Prostate gland (tissue), 2 donors: ENCODE results near the gene RRAD. TPM values are rescaled to one million over a fixed set of nuclear protein-coding genes. Genes with fewer than 3 reads are reported as not detected.

ENCODE experiments used
- DNase-seq: peaks from one replicate; pipeline ENCODE4 v3.0.0-alpha.2; 2019; ENCODE audit warnings: low spot score
- H3K27ac ChIP-seq, 2 donors: fragments of 200-600 bp; sonication (generic); 2 replicates each; pipeline ENCODE4 v1.5.1; 2017 to 2019
- H3K27me3 ChIP-seq: fragments of 200-600 bp; sonication (generic); replicated peaks from 2 replicates; pipeline ENCODE4 v1.5.1; 2019; ENCODE audit not compliant: insufficient read depth
- H3K36me3 ChIP-seq, 2 donors: fragments of 200-600 bp; sonication (generic); 1 replicate in 1 of 2; 2 replicates in 1 of 2; pipeline versions ENCODE4 v1.5.1 to v1.8.1; 2017 to 2019
- H3K4me1 ChIP-seq: fragments of 200-600 bp; sonication (generic); replicated peaks from 2 replicates; pipeline ENCODE4 v1.5.1; 2019
- H3K4me3 ChIP-seq, 2 donors: fragments of 200-600 bp; sonication (generic); 2 replicates each; pipeline ENCODE4 v1.5.1; 2017 to 2019
- H3K9me3 ChIP-seq: fragments of 200-600 bp; sonication (generic); 2 replicates; pipeline ENCODE4 v1.5.1; 2017
- CTCF ChIP-seq, 4 experiments: fragments of 200-600 bp in 2 of 4; fragments of 450-650 bp in 2 of 4; sonication (generic) in 2 of 4; IDR thresholded peaks; 1 replicate in 3 of 4; 2 replicates in 1 of 4; pipeline ENCODE4 v1.5.1; 2016 to 2019; ENCODE audit warnings: antibody characterized with exemption in 4 of 4, mild to moderate bottlenecking in 2 of 4, moderate library complexity in 2 of 4
- POLR2A ChIP-seq: fragments of 450-650 bp; IDR thresholded peaks from one replicate; pipeline ENCODE4 v1.6.1; 2016; ENCODE audit warnings: antibody characterized with exemption, mild to moderate bottlenecking
- POLR2AphosphoS5 ChIP-seq: sonication (generic); formaldehyde crosslinking; IDR thresholded peaks from one replicate; pipeline ENCODE4 v1.6.1; 2017; ENCODE audit warnings: antibody characterized with exemption
- WGBS: methylation state at CpG from one replicate; pipeline ENCODE4 v1.1.5; 2018; 5-methylcytosine and 5-hydroxymethylcytosine counted together
- intact Hi-C: fragments of 100-400 bp; cut with DNase I; formaldehyde crosslinking; loops from one replicate; pipeline ENCODE4 v1.14.2; 2022
- total RNA-seq, 2 donors: library from RNA; depleted of rRNA; stranded (reverse); fragments of >200 nt; gene quantifications; one replicate each; pipeline ENCODE4 v1.1.0, GENCODE V29; 2016

The RRAD gene
- total RNA-seq, 2 donors from 2014 or later, result 17.0 to 37.0 TPM

GRCh38 chr16:66911801-66912200 is 13.5 kb downstream of the RRAD start:
- Histone ChIP-seq H3K4me3 (no peak overlapping the region), H3K36me3 (no peaks in the 10 kb centered on the region), H3K4me1 (no peaks in the 10 kb centered on the region), H3K27me3 (no peaks in the 10 kb centered on the region), H3K27ac (no peak overlapping the region), H3K9me3 (no peaks in the 10 kb centered on the region)
- DNase-seq, result no peak
- whole genome bisulfite sequencing, result 92% methylated on average over 5 of the region's 8 CpGs
- intact Hi-C loops, result no loop called here
- TF ChIP-seq CTCF (IDR thresholded peaks at IDR 0.05) (no peak), POLR2AphosphoS5 (no peak), POLR2A (no peak)

GRCh38 chr16:66911112-66911511 is 14.2 kb downstream of the RRAD start:
- intact Hi-C loops, result no loop called here
- 75% methylated on average over 5 of the region's 5 CpGs for WGBS

GRCh38 chr16:66910175-66910940 is 15.0 kb downstream of the RRAD start:
- no peaks in the 10 kb centered on the region for H3K27me3 ChIP-seq
- 76% methylated on average over 14 of the region's 14 CpGs for WGBS
- no peaks in the 10 kb centered on the region for H3K36me3 ChIP-seq
- H3K27ac ChIP-seq, result no peak overlapping the region
- no peak for DNase-seq
- no peak for TF ChIP-seq CTCF (IDR thresholded peaks at IDR 0.05)
- TF ChIP-seq POLR2A, result no peak
- no peak for TF ChIP-seq POLR2AphosphoS5
- H3K4me1 ChIP-seq, result no peaks in the 10 kb centered on the region
- no peaks in the 10 kb centered on the region for H3K9me3 ChIP-seq
- intact Hi-C loops, result no loop called here
- H3K4me3 ChIP-seq, result no peak overlapping the region

More at GRCh38 chr16:66911112-66911511, 14.2 kb downstream of the RRAD start:
- Histone ChIP-seq H3K27ac (no peak overlapping the region), H3K36me3 (no peaks in the 10 kb centered on the region), H3K9me3 (no peaks in the 10 kb centered on the region), H3K4me1 (no peaks in the 10 kb centered on the region), H3K27me3 (no peaks in the 10 kb centered on the region), H3K4me3 (no peak overlapping the region)
- TF ChIP-seq POLR2A (no peak), CTCF (IDR thresholded peaks at IDR 0.05) (no peak), POLR2AphosphoS5 (no peak)
- no peak for DNase-seq

GRCh38 chr16:66908762-66909559 is 16.4 kb downstream of the RRAD start:
- Histone ChIP-seq H3K36me3 (no peaks in the 10 kb centered on the region), H3K27ac (no peak overlapping the region), H3K9me3 (no peaks in the 10 kb centered on the region), H3K27me3 (no peaks in the 10 kb centered on the region), H3K4me3 (no peak overlapping the region), H3K4me1 (no peaks in the 10 kb centered on the region)
- intact Hi-C loops, result no loop called here
- no peak for DNase-seq
- no peak for TF ChIP-seq POLR2AphosphoS5
- TF ChIP-seq CTCF (IDR thresholded peaks at IDR 0.05), result no peak
- no peak for TF ChIP-seq POLR2A
- WGBS, result 90% methylated on average over 14 of the region's 14 CpGs
